ENCODE data around the gene ZNF728.

Gene ZNF728

DNA sequence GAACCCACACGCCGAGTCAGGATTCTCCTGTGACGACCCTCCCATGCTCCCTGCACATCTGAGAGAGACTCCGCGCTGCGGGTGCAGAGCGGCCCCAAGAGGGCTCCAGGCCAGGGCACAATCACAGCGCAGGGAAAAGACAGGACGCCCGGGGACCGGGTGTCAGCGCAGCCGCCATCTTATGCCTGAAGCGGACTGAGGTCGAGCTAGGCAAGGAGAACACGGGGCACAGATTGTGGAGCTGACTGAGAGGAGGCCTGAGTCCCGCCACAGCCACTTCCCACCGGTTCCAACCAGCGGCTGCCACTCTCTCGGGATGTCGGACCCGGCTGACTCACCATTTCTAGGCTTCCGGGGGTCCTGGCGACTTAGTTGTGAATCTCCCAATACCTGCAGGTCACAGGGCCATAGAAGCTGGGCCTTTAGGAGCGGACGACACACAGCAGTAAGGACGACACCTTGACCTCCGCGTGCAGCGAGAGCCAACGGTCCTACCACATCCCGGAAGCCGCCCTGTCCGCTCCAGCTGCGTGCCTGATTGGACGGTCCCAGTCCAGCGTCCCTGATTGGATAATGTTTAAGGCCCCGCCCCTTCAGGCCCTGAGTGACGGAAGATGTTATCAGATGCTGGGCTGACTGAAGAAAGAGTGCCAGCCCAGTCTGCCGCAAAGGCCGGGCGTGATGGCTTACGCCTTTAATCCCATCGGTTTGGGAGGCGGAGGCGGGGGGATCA, at the start of gene ZNF728:
Gene ZNF728 (minus strand): TSS at position 487 of the 733 bp plus-strand sequence. CDS start 146 bp downstream, at position 341.
- Histone ChIP-seq H4K20me1 (ENCODE audit: insufficient read depth) (no peaks in the 10 kb centered on the region), H3K4me3 (IDR thresholded peaks at IDR 0.05; ENCODE audit: insufficient read depth, low read depth, low read length) (no peak within 1 kb of the TSS), H3K9ac (no peak within 1 kb of the TSS), H3K79me2 (ENCODE audit: insufficient read depth, low read depth) (no peaks in the 10 kb centered on the region), H3K27ac (no peak within 1 kb of the TSS), H3K4me1 (ENCODE audit: low read depth, poor library complexity, severe bottlenecking) (no peaks in the 10 kb centered on the region), H3K4me2 (no peak within 1 kb of the TSS), H3K27me3 (ENCODE audit: insufficient read depth, low read depth) (no peaks in the 10 kb centered on the region), H2AFZ (ENCODE audit: low read depth) (no peak within 1 kb of the TSS), H3K36me3 (ENCODE audit: insufficient read depth) (no peaks in the 10 kb centered on the region)
- TF ChIP-seq, protein P1, sequence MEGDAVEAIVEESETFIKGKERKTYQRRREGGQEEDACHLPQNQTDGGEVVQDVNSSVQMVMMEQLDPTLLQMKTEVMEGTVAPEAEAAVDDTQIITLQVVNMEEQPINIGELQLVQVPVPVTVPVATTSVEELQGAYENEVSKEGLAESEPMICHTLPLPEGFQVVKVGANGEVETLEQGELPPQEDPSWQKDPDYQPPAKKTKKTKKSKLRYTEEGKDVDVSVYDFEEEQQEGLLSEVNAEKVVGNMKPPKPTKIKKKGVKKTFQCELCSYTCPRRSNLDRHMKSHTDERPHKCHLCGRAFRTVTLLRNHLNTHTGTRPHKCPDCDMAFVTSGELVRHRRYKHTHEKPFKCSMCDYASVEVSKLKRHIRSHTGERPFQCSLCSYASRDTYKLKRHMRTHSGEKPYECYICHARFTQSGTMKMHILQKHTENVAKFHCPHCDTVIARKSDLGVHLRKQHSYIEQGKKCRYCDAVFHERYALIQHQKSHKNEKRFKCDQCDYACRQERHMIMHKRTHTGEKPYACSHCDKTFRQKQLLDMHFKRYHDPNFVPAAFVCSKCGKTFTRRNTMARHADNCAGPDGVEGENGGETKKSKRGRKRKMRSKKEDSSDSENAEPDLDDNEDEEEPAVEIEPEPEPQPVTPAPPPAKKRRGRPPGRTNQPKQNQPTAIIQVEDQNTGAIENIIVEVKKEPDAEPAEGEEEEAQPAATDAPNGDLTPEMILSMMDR (conservative IDR thresholded peaks at IDR 0.05; ENCODE audit: low read depth, low read length): no peak

DNA sequence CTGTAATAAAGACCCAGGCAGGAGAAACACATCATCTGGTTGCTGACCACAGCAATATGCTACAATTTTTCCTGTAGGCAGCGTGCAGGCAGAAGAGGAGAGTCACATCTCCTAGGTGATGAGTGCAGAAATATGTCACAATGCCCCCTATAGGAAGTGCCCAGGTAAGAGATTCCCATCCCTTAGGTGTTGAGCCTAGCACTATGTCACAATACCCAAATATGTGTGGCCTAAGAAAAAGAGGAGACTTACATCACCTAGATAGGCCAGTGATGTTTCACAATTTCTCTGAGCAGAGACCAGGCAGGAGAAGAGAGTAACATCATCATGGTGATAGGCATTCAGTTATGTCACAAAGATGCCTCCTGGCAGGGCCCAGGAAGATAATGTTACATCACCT, 49.4 kb upstream of the ZNF728 start:
- no peaks in the 10 kb centered on the region for H3K36me3 ChIP-seq (ENCODE audit: insufficient read depth)
- no peaks in the 10 kb centered on the region for H3K79me2 ChIP-seq (ENCODE audit: insufficient read depth, low read depth)
- H4K20me1 ChIP-seq (ENCODE audit: insufficient read depth): no peaks in the 10 kb centered on the region
- H3K27me3 ChIP-seq (ENCODE audit: insufficient read depth, low read depth): no peaks in the 10 kb centered on the region
- H3K27ac ChIP-seq: no peak overlapping the region
- no peak overlapping the region for H3K4me3 ChIP-seq (IDR thresholded peaks at IDR 0.05; ENCODE audit: insufficient read depth, low read depth, low read length)
- TF ChIP-seq, protein P1 (conservative IDR thresholded peaks at IDR 0.05; ENCODE audit: low read depth, low read length): no peak
- no peak overlapping the region for H3K9ac ChIP-seq
- H3K4me2 ChIP-seq: no peak overlapping the region
- no peak overlapping the region for H2AFZ ChIP-seq (ENCODE audit: low read depth)
- no peaks in the 10 kb centered on the region for H3K4me1 ChIP-seq (ENCODE audit: low read depth, poor library complexity, severe bottlenecking)

DNA sequence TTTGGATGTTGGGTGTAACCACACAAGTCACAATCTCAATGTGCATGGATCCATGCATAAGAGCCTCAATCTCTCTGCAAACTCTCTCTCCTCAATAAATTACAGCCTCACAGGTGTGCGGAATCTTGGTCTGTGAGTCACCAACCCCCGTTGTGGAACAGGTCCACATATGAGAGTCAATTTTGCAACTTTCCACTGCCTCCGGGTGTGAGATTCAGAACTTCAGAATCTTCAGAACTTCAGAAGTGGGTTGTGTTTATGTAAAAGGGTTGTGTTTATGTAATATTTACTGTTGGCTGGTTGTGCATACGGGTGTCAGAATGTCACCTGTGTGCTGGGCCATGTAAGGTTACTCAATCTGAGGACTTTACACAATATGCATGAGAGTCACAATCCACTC, 46.3 kb upstream of the ZNF728 start:
- H3K79me2 ChIP-seq (ENCODE audit: insufficient read depth, low read depth): no peaks in the 10 kb centered on the region
- TF ChIP-seq, protein P1 (conservative IDR thresholded peaks at IDR 0.05; ENCODE audit: low read depth, low read length): no peak
- H3K36me3 ChIP-seq (ENCODE audit: insufficient read depth): no peaks in the 10 kb centered on the region
- no peaks in the 10 kb centered on the region for H4K20me1 ChIP-seq (ENCODE audit: insufficient read depth)
- H3K27ac ChIP-seq: no peak overlapping the region
- no peak overlapping the region for H3K4me2 ChIP-seq
- no peaks in the 10 kb centered on the region for H3K27me3 ChIP-seq (ENCODE audit: insufficient read depth, low read depth)
- H3K4me3 ChIP-seq (IDR thresholded peaks at IDR 0.05; ENCODE audit: insufficient read depth, low read depth, low read length): no peak overlapping the region
- H3K9ac ChIP-seq: no peak overlapping the region
- no peak overlapping the region for H2AFZ ChIP-seq (ENCODE audit: low read depth)
- H3K4me1 ChIP-seq (ENCODE audit: low read depth, poor library complexity, severe bottlenecking): no peaks in the 10 kb centered on the region

GRCh38 chr19:23046743-23047142, 43.8 kb upstream of the ZNF728 start:
- H3K36me3 ChIP-seq (ENCODE audit: insufficient read depth): no peaks in the 10 kb centered on the region
- no peak overlapping the region for H2AFZ ChIP-seq (ENCODE audit: low read depth)
- H3K27me3 ChIP-seq (ENCODE audit: insufficient read depth, low read depth): no peaks in the 10 kb centered on the region
- no peaks in the 10 kb centered on the region for H3K79me2 ChIP-seq (ENCODE audit: insufficient read depth, low read depth)
- H3K4me1 ChIP-seq (ENCODE audit: low read depth, poor library complexity, severe bottlenecking): no peaks in the 10 kb centered on the region
- no peak overlapping the region for H3K27ac ChIP-seq
- no peaks in the 10 kb centered on the region for H4K20me1 ChIP-seq (ENCODE audit: insufficient read depth)
- TF ChIP-seq, protein P1 (conservative IDR thresholded peaks at IDR 0.05; ENCODE audit: low read depth, low read length): no peak
- no peak overlapping the region for H3K4me2 ChIP-seq
- H3K9ac ChIP-seq: no peak overlapping the region
- H3K4me3 ChIP-seq (IDR thresholded peaks at IDR 0.05; ENCODE audit: insufficient read depth, low read depth, low read length): no peak overlapping the region
